SK-N-SH treated with all-trans-retinoic acid at 6 μM for 48 hours (cell line): ENCODE data around the gene OR4E1.

Experiments
- PATZ1 ChIP-seq: fragments of 250-450 bp; sonication (Bioruptor Pico); IDR thresholded peaks from 2 replicates; pipeline ENCODE4 v1.8.0; 2020; ENCODE audit warnings: mild to moderate bottlenecking, moderate library complexity, borderline replicate concordance
- ZFP3 ChIP-seq: fragments of 250-450 bp; sonication (Bioruptor Pico); IDR thresholded peaks from 2 replicates; pipeline ENCODE4 v1.5.0; 2020; ENCODE audit warnings: mild to moderate bottlenecking, moderate library complexity

GRCh38 chr14:21686468-21686867 is 12.8 kb upstream of the OR4E1 start:
- no peak for TF ChIP-seq ZFP3
- TF ChIP-seq PATZ1: no peak
